Natural killer cell treated with Interleukin-12 subunit alpha and Interleukin-12 subunit beta and Interleukin-15 and Interleukin-18, amount 100 ng/mL, for 72 hours (primary cell): ENCODE results near the gene NIPA2. TPM values are rescaled to one million over a fixed set of nuclear protein-coding genes. Genes with fewer than 3 reads are reported as not detected.
"Not testable (repeated sequence)": the region's sequence is repeated elsewhere in the genome, so short reads cannot be mapped to it uniquely, and the experiment has no call there.

ENCODE experiments used
- ATAC-seq, 2 donors: fragments of 150-1000 bp; cut with Tn5 transposase in 1 of 2; sonication (Bioruptor Pico), chemical (Tn5 transposase) in 1 of 2; 2 replicates each; pipeline ENCODE4 v1.10.0; 2021
- DNase-seq: peaks from one replicate; pipeline ENCODE4 v3.0.0; 2022; ENCODE audit warnings: low spot score
- H3K27ac Mint-ChIP-seq, 2 donors: 1 replicate in 1 of 2; 2 replicates in 1 of 2; pipeline ENCODE4 v1.8.0; 2022; ENCODE audit warnings: mixed read lengths in 2 of 2, mild to moderate bottlenecking in 1 of 2, moderate library complexity in 1 of 2
- H3K27me3 Mint-ChIP-seq, 2 donors: 1 replicate in 1 of 2; 2 replicates in 1 of 2; pipeline ENCODE4 v1.8.0; 2022; ENCODE audit warnings: mixed read lengths in 2 of 2
- H3K36me3 Mint-ChIP-seq: one replicate; pipeline ENCODE4 v1.8.0; 2022; ENCODE audit warnings: mixed read lengths
- H3K4me1 Mint-ChIP-seq, 2 donors: 1 replicate in 1 of 2; 2 replicates in 1 of 2; pipeline ENCODE4 v1.8.0; 2022; ENCODE audit warnings: low read depth in 2 of 2, mixed read lengths in 2 of 2, mild to moderate bottlenecking in 1 of 2
- H3K4me3 Mint-ChIP-seq: one replicate; pipeline ENCODE4 v1.8.0; 2022; ENCODE audit warnings: mixed read lengths
- H3K9me3 Mint-ChIP-seq: 2 replicates; pipeline ENCODE4 v1.8.0; 2022; ENCODE audit warnings: mixed read lengths
- total RNA-seq, 2 donors: library from RNA; stranded (reverse); gene quantifications; one replicate each; pipeline ENCODE4 v1.2.3, GENCODE V29; 2022

NIPA2 gene
- 100 to 1,000 TPM in 1 of 2 donors, 10 to 100 TPM in 1; 72.2 to 102 TPM for total RNA-seq

GRCh38 chr15:22838292-22839042, at the start of gene NIPA2:
Gene NIPA2, plus strand, starts transcription at chr15:22838666. Its CDS starts 13,066 bp downstream, at chr15:22851732.
- Mint-ChIP-seq H3K4me1 (peaks cover 22 to 31% of the 10 kb centered on the region in 2 donors), H3K27me3 (no peaks in the 10 kb centered on the region)
- peak; percentile 99 for ATAC-seq

GRCh38 chr15:22794063-22794462, 44.4 kb upstream of the NIPA2 start:
- ATAC-seq (no peak), DNase-seq (no peak)
- Mint-ChIP-seq H3K27ac (no peak overlapping the region), H3K4me3 (no peak overlapping the region), H3K36me3 (no peaks in the 10 kb centered on the region), H3K27me3 (no peaks in the 10 kb centered on the region), H3K4me1 (peaks cover 16 to 17% of the 10 kb centered on the region in 2 donors), H3K9me3 (no peaks in the 10 kb centered on the region)

More at GRCh38 chr15:22838292-22839042, at the start of gene NIPA2:
- Mint-ChIP-seq H3K36me3 (peaks cover 10% of the 10 kb centered on the region), H3K4me3 (peak within 1 kb of the TSS; percentile 96), H3K9me3 (no peaks in the 10 kb centered on the region), H3K27ac (peak within 1 kb of the TSS; percentile 90 to 94)
- peak; percentile 98 for DNase-seq

GRCh38 chr15:22794621-22795167, 43.8 kb upstream of the NIPA2 start:
- Mint-ChIP-seq H3K4me1 (peaks cover 10 to 18% of the 10 kb centered on the region in 2 donors), H3K4me3 (no peak overlapping the region), H3K9me3 (no peaks in the 10 kb centered on the region), H3K27me3 (no peaks in the 10 kb centered on the region), H3K27ac (no peak overlapping the region), H3K36me3 (no peaks in the 10 kb centered on the region)
- DNase-seq, result no peak
- ATAC-seq, result no peak

GRCh38 chr15:22795206-22796063, 43.0 kb upstream of the NIPA2 start:
- peaks cover 15 to 18% of the 10 kb centered on the region in 2 donors for H3K4me1 Mint-ChIP-seq
- no peaks in the 10 kb centered on the region for H3K9me3 Mint-ChIP-seq
- peak overlapping the region in 1 of 2 donors; percentile 87 for H3K27ac Mint-ChIP-seq
- no peaks in the 10 kb centered on the region for H3K36me3 Mint-ChIP-seq
- H3K27me3 Mint-ChIP-seq, result no peaks in the 10 kb centered on the region
- no peak overlapping the region for H3K4me3 Mint-ChIP-seq
- peak in 1 of 2 donors; percentile 51 for ATAC-seq
- DNase-seq, result no peak

GRCh38 chr15:22796079-22796478, 42.4 kb upstream of the NIPA2 start:
- ATAC-seq (no peak), DNase-seq (no peak)
- Mint-ChIP-seq H3K9me3 (no peaks in the 10 kb centered on the region), H3K27me3 (no peaks in the 10 kb centered on the region), H3K36me3 (no peaks in the 10 kb centered on the region), H3K4me3 (peak overlapping the region; percentile 75), H3K4me1 (peaks cover 15 to 20% of the 10 kb centered on the region in 2 donors), H3K27ac (peak overlapping the region in 1 of 2 donors; percentile 87)

GRCh38 chr15:22799902-22800301, 38.6 kb upstream of the NIPA2 start:
- ATAC-seq (no peak), DNase-seq (no peak)
- Mint-ChIP-seq H3K27ac (no peak overlapping the region), H3K36me3 (no peaks in the 10 kb centered on the region), H3K9me3 (no peaks in the 10 kb centered on the region), H3K4me1 (peaks cover 13 to 15% of the 10 kb centered on the region in 2 donors), H3K27me3 (no peaks in the 10 kb centered on the region), H3K4me3 (no peak overlapping the region)

- H3K4me3 Mint-ChIP-seq, H3K9me3 Mint-ChIP-seq, H3K27me3 Mint-ChIP-seq, H3K36me3 Mint-ChIP-seq, H3K27ac Mint-ChIP-seq, DNase-seq, ATAC-seq: not testable (repeated sequence)
- H3K4me1 Mint-ChIP-seq, result peaks cover 11 to 13% of the 10 kb centered on the region in 2 donors
These were observed 35.5 kb upstream of the NIPA2 start for GRCh38 chr15:22803006-22803405.

- Mint-ChIP-seq H3K27ac (no peak overlapping the region), H3K9me3 (no peaks in the 10 kb centered on the region), H3K36me3 (no peaks in the 10 kb centered on the region), H3K4me3 (no peak overlapping the region), H3K27me3 (no peaks in the 10 kb centered on the region), H3K4me1 (peaks cover 6 to 12% of the 10 kb centered on the region in 2 donors)
- ATAC-seq (no peak), DNase-seq (no peak)
These were observed 32.3 kb upstream of the NIPA2 start for GRCh38 chr15:22806156-22806555.

GRCh38 chr15:22806664-22807063, 31.8 kb upstream of the NIPA2 start:
- DNase-seq (no peak), ATAC-seq (peak in 1 of 2 donors; percentile 27)
- Mint-ChIP-seq H3K27me3 (no peaks in the 10 kb centered on the region), H3K36me3 (no peaks in the 10 kb centered on the region), H3K4me1 (peaks cover 6 to 11% of the 10 kb centered on the region in 2 donors), H3K9me3 (no peaks in the 10 kb centered on the region), H3K27ac (no peak overlapping the region), H3K4me3 (no peak overlapping the region)

- DNase-seq, H3K4me1 Mint-ChIP-seq, H3K9me3 Mint-ChIP-seq, ATAC-seq, H3K4me3 Mint-ChIP-seq, H3K27ac Mint-ChIP-seq, H3K27me3 Mint-ChIP-seq, H3K36me3 Mint-ChIP-seq: not testable (repeated sequence)
These were observed 30.6 kb upstream of the NIPA2 start for GRCh38 chr15:22807831-22808230.

GRCh38 chr15:22808240-22808639, 30.2 kb upstream of the NIPA2 start:
- H3K36me3 Mint-ChIP-seq, result no peaks in the 10 kb centered on the region
- no peak overlapping the region for H3K4me3 Mint-ChIP-seq
- no peaks in the 10 kb centered on the region for H3K9me3 Mint-ChIP-seq
- H3K27me3 Mint-ChIP-seq, result no peaks in the 10 kb centered on the region
- peaks cover 0 to 5% of the 10 kb centered on the region in 2 donors for H3K4me1 Mint-ChIP-seq
- H3K27ac Mint-ChIP-seq, result no peak overlapping the region
- ATAC-seq, result no peak
- no peak for DNase-seq

GRCh38 chr15:22808761-22809280, 29.6 kb upstream of the NIPA2 start:
- ATAC-seq, result no peak
- Mint-ChIP-seq H3K27ac (no peak overlapping the region), H3K4me1 (peaks cover 0 to 5% of the 10 kb centered on the region in 2 donors), H3K9me3 (no peaks in the 10 kb centered on the region), H3K27me3 (no peaks in the 10 kb centered on the region), H3K36me3 (no peaks in the 10 kb centered on the region), H3K4me3 (no peak overlapping the region)
- no peak for DNase-seq

- Mint-ChIP-seq H3K9me3 (no peaks in the 10 kb centered on the region), H3K27ac (no peak overlapping the region), H3K4me3 (no peak overlapping the region), H3K36me3 (no peaks in the 10 kb centered on the region), H3K4me1 (peaks cover 0 to 5% of the 10 kb centered on the region in 2 donors), H3K27me3 (no peaks in the 10 kb centered on the region)
- ATAC-seq (no peak), DNase-seq (no peak)
These were observed 28.2 kb upstream of the NIPA2 start for GRCh38 chr15:22810033-22810852.
